ENCODE data around the gene KRT3.

KRT3 gene

GRCh38 chr12:52795694-52796428 is at the start of gene KRT3:
TSS of gene KRT3 (minus strand) at chr12:52796117. CDS start at chr12:52796042, 75 bp downstream.
- no peak for DNase-seq (ENCODE audit: low spot score)

- DNase-seq (ENCODE audit: low spot score) = no peak
These were observed 48.5 kb upstream of the KRT3 start for GRCh38 chr12:52844386-52844785.

- DNase-seq (ENCODE audit: low spot score) = no peak
These were observed 43.7 kb upstream of the KRT3 start for GRCh38 chr12:52839436-52840105.

GRCh38 chr12:52838609-52839435 is 42.9 kb upstream of the KRT3 start:
- DNase-seq (ENCODE audit: low spot score) = no peak

GRCh38 chr12:52837781-52838608 is 42.1 kb upstream of the KRT3 start:
- no peak for DNase-seq (ENCODE audit: low spot score)

GRCh38 chr12:52837413-52837741 is 41.5 kb upstream of the KRT3 start:
- DNase-seq (ENCODE audit: low spot score) = no peak

- DNase-seq (ENCODE audit: low spot score) = no peak
These were observed 40.8 kb upstream of the KRT3 start for GRCh38 chr12:52836491-52837412.

- no peak for DNase-seq (ENCODE audit: low spot score)
These were observed 40.1 kb upstream of the KRT3 start for GRCh38 chr12:52836042-52836466.

- DNase-seq (ENCODE audit: low spot score) = no peak
These were observed 39.5 kb upstream of the KRT3 start for GRCh38 chr12:52835271-52836041.

GRCh38 chr12:52834727-52835001 is 38.7 kb upstream of the KRT3 start:
- no peak for DNase-seq (ENCODE audit: low spot score)

- DNase-seq (ENCODE audit: low spot score) = no peak
These were observed 38.2 kb upstream of the KRT3 start, which contains the start of gene KRT79 for GRCh38 chr12:52833922-52834726. TSS of gene KRT79 (minus strand) at chr12:52834311. CDS start at chr12:52834260, 51 bp downstream.

- no peak for DNase-seq (ENCODE audit: low spot score)
These were observed 37.3 kb upstream of the KRT3 start for GRCh38 chr12:52832985-52833905.

- DNase-seq (ENCODE audit: low spot score) = no peak
These were observed 36.5 kb upstream of the KRT3 start for GRCh38 chr12:52832451-52832850.

GRCh38 chr12:52831251-52831650 is 35.3 kb upstream of the KRT3 start:
- no peak for DNase-seq (ENCODE audit: low spot score)

GRCh38 chr12:52829986-52830770 is 34.3 kb upstream of the KRT3 start:
- DNase-seq (ENCODE audit: low spot score) = no peak

- no peak for DNase-seq (ENCODE audit: low spot score)
These were observed 32.7 kb upstream of the KRT3 start for GRCh38 chr12:52828591-52829021.

GRCh38 chr12:52828156-52828555 is 32.2 kb upstream of the KRT3 start:
- no peak for DNase-seq (ENCODE audit: low spot score)
